ENCODE results near the gene DEXI.

DEXI gene

GRCh38 chr16:10942352-10943063 lies at the start of gene DEXI:
Gene DEXI, minus strand, starts transcription at chr16:10942468. Its CDS starts 463 bp downstream, at chr16:10942005.
- peak; percentile 88 for DNase-seq (ENCODE audit: low read depth)

DNA sequence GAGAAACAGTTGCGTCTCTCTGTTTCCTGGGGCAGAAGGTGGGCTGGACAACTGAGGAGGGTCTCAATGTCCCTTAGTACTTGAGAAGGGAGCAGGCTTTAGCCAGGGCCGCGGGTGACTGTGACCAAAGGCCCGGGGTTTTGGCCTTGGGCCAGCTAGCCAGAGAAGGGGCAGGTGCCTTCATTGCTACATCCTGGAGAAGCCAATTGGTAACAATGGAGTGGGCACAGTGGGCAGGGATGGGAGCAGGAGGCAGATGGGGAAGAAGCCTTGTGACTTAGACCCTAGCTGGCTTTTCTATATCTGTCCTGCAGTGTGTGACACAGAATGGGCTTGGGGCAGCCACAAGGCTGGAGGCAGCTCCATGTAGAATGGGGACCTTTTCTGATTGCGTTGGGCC lies 48.1 kb upstream of the DEXI start:
- DNase-seq (ENCODE audit: low read depth) = no peak

DNA sequence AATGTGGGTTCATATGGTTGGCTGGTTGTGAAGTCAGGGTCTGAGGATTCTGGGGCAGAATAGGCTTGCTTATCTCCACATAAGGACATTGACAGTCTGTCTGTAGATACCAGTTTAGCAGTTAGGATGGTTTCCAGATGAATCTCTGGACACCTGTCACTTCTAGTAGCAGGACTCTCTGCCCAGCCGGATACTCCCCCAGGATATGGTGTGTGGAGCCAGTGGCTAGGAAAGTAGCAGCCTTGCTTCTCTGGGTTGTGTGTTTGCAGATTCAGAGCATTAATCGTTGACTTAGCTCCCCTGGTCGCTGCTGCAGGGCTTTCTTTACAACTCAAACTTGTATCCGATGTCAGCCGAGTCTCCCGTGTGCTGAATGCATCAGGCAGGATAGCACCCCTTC lies 47.3 kb upstream of the DEXI start:
- DNase-seq (ENCODE audit: low read depth) = no peak

DNA sequence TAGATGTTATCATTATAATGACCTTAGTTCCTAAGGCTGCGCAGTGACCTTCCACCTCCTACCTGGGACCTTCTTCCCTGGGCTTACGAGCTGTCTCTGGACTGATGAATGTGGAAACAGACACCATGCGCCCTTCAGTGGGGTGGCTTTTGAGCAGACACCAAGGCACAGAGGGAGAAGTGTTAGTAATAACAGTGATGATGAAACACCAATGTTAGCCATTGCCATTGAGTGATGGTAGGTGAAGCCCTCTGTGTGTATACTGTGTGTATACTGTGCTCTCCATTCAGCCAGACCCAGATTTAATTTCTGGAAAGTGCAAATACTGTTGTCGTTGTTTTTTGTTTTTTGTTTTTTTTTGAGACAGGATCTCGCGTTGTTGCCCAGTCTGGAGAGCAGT lies 46.6 kb upstream of the DEXI start:
- DNase-seq (ENCODE audit: low read depth) = no peak

GRCh38 chr16:10988164-10988803 lies 46.0 kb upstream of the DEXI start:
- no peak for DNase-seq (ENCODE audit: low read depth)

DNA sequence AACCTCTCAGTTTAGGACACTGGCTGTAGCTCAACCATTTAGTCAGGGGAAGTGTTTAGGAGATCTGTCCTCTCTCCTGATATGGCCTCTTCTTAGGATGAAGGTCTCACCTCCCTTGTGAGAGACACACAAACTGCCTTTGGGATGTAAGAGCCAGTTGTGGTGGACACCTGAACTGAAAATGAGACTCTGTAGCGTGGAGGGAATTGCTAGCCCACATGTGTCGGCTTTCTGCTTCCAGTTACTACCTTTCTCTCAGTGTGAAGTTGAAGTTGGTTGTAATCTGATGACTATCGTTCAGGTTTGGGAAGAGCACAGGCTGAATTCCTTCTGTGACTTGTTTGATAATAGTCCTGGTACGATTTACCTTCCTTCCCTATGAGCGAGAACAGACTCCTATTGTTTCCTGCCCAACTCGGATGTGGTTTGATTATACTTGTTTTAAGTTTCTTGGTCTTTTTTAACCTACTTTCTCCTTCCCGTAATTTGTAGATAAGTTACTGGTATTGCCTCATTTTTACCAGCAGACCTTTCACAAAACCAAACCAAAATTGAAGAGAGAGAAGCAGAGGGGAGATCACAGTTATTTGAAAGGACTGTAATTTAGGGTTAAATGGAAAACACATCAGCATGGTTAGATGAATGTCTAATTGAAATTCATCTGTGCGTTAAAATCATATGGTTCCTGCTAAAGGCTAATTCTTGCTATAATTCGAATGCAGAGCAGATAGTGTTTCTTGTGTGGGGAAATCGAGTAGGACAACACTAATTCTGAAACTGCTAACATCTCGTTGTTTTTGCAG lies 45.3 kb upstream of the DEXI start:
- DNase-seq (ENCODE audit: low read depth) = no peak

DNA sequence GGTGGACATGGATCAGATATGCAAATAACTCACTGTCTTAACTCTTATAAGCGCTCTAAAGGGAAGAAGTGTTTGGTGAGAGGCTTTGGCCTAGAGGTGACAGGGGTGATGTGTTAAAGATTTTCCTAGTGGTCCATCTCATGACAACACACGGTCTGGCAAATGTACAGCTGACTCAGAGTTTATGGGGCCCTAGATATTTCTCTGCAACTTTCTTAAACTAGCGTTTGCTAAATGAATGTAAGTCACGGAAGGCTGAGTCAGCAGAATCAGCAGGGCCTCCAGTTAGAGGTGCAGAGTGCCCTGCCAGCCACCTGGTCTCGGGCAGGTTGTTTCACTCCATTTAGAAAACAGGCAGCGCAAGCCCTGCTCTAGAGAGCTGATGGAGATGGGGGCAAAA lies 42.2 kb upstream of the DEXI start:
- DNase-seq (ENCODE audit: low read depth) = no peak

- DNase-seq (ENCODE audit: low read depth) = no peak
Measured at GRCh38 chr16:10983159-10983558, 40.9 kb upstream of the DEXI start.

DNA sequence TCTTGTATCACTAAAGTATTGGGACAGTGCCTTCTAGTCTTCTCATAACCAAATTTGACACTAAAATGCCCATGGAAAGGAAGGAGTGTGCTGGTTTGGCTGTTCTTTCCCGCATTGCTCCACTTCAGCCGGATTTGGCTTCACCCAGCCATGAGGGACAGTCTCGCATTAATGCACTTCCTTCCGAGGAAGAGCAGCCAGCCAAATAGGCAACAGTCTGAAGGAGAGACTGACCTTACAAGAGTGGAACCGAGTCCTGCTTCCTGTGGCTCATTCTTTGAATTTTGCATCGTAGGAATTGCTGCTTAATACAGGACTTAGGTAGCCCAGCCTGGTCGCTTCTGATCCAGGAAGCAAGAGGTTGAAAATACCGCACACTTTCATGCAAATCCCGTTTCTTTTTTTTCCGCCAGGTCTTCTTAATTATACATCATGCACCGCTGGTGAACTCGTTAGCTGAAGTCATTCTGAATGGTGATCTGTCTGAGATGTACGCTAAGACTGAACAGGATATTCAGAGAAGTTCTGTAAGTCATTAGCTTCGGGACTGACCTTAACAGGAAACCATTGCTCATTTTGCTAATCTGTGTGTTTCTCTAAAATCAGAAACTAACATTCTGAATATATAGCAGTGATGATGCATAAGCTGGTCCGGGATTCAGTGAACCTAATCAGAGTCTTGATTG lies 40.3 kb upstream of the DEXI start:
- DNase-seq (ENCODE audit: low read depth) = no peak

DNA sequence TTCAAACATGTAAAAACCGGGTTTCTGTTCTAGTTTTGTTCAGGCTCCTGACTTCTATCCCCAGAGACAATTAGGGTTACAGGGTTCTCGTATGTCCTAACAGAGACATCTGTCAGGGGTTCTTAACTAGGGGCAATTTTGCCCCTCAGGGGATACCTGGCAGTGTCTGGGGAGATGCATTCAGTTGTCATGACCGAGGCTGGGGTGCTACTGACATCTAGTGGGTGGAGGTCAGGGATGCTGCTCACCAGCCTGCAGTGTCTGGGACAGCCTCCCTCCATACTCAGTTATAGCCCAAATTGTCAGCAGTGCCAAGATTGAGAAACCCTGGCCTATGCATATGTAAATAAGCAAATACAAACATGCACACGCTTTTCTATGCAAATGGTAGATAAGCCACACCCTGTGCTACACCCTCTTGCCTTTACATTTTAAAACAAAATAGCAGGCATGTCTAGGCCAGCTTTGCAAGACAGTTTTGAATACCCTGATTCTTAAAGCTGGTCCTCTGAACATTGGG lies 39.5 kb upstream of the DEXI start:
- DNase-seq (ENCODE audit: low read depth) = no peak

DNA sequence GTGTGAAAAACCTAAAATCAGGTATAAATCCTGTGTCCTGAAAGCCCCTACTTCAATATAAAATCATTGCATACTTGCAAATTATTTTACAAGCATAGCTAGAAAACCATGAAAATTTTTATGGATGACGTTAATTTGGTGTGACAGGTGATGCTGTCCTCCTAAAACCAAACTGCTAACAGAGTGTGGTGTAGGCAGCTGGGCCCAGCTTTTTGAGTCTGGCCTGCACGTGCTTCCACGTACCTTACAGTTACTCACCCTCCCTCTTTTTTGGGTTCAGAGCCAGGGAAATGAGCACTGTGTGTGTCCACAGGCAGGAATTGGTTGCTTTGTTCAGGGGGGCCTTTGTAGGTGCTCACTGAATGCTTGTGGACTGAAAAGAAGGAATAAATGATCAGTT lies 38.5 kb upstream of the DEXI start:
- DNase-seq (ENCODE audit: low read depth) = no peak

DNA sequence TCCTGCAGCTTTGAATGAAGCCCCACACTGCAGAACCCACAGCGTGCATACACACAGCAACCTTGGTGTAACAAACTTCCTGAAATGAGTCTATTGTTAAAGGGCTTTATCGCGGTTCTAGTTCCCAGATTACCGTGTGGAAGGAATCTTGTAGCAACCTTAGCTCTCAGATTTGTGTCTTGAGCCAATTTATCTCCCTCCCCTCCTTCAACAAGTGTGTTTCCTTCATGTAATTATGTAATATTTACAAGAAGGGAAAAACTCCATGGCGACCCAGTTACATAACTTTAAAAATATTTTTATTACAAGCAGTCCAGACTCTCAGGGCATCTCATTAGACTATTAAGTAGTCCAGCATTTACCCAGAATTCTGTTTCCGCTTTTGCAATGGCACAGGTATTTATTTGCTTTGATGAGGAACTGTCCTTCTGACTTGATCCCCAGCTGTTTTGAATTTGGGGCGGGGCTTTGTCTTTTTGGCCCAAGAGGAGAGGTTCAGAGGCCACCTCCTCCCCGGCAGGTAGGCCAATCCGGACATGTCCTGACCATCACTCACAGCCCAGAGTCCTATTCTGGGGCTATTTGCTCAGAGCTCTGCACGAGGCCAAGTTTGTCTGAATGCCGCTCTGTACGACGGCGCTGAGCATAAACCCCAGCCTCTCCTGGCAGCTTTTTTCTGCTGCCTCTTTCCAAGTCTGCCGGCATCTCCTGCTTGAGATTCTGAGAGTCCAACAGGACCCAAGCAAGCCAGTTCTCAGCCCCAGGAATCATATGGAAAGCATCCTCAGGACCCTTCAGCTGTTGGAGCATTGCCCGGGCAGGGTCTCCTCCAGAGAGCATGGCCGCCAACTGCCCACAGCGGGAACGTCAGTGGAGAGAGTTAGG lies 37.7 kb upstream of the DEXI start:
- DNase-seq (ENCODE audit: low read depth) = no peak

DNA sequence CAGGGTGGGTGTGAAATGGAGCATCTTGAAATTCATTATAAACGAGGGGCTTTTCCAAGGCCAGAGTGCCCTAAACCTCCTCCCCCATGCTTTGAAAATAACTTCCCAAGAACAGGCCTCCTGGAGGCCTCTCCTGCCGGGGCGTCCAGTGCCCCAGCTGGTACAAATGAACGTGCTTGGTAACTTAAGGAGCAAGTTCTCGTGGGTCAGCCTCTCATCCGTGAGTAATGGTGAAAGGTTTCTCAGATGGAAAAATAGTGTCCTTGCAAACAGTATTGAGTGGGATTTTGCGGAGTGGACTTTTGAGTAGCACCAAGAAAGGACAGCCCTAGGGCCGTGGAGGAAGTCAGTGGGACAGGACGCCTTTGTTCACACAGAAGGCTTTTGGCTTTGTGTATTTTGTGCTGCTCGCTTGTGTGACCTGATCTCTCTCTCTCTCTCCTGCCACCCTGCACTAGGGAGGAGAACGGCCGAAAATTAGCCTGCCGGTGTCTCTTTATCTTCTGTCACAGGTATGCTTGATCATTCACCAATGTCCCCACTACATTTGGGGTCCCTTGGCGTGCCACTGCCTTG lies 36.7 kb upstream of the DEXI start:
- DNase-seq (ENCODE audit: low read depth) = no peak

DNA sequence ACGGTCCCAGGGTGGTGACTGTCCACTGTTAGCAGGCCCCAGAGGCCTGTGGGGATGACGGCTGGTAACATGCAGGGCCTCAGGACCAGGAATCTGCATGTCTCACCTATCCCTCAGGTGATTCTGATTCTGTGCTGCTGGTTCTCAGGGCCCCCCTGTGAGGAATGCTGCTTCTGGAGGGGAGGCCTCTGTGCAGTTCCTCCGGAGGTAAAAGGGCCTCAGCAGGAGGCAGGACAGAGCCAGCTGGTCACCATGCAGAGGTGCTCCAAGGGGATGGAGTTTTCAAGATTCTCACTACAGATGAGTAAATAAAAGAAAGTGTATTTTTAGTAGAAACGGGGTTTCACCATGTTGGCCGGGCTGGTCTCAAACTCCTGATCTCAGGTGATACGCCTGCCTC lies 35.9 kb upstream of the DEXI start:
- no peak for DNase-seq (ENCODE audit: low read depth)

GRCh38 chr16:10976634-10977033 lies 34.4 kb upstream of the DEXI start:
- DNase-seq (ENCODE audit: low read depth) = no peak

DNA sequence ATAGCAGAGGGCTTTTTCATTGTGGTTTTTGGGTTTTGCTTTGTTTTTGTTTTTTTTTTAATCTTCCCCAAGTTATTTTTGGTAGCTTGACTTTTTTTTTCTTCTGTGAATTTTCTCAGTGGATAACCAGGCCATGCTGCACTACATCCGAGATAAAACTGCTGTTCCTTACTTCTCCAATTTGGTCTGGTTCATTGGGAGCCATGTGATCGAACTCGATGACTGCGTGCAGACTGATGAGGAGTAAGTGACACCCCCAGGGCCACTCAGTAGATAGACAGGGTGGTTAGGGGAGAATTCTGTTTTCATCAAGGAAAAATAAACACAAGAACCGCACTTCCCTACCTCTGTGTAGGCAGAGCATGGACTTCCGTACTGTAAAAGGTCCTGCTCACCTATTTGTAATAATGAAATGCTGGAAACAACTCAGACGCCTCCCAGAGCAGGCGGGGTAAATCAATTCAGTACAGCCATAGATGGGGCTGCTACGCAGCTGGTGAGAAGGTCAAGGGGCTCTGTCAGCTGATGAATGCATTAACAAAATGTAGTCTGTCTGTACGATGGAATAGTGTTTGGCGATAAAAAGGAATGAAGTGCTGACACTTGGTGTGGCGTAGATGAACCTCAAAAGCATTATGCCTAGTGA lies 30.7 kb upstream of the DEXI start:
- DNase-seq (ENCODE audit: low read depth) = no peak

DNA sequence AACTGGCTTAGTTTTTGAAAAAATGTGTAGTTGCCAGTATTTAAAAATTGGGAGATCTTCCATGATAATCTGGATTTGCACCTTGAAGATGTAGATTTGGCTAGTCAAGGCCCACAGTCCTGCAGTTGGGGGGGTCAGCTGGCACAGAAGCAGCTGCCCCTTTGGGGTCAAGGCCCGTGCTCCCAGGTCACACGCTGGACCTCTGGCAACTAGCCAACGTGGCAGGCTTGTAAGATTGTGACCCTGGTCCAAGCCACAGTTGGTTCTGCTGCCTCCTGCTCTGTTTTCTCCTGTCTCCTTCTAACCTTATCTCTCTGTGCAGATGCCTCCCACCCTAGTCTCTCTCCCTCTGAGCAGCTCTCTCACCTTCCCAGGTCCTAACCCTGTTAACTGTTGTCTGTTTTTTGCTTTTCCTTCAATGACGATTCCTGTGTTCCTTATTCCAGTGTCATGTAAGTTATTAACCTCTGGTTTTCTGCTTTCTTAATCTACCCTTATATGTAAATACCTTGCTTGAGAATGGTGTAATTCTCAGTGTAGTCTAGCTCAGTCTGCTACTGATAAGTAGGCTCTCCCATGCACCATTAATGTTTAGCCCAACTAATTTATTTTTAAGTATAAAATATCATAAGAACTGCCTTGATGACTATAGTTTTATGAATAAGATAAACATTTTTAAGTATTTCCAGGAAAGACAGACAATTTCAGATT lies 30.0 kb upstream of the DEXI start:
- no peak for DNase-seq (ENCODE audit: low read depth)

DNA sequence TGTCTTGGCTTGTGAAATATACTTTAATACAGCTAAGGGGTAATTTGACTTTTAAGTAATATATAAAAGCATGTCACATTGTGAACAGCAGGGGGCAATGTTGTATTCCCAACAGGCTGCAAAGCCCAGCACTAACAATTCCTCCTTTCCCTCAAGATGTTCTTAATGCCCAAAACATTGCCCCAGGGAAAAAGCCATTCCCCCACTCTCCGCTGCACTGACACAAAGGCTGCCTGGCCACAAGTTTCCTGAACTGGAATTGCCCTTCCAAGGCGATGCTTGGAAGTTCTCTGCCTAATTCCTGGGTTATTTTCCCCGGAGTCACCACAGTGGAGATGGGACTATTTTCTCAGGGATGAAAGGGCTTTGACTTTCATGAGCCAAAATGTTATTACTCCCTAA lies 29.3 kb upstream of the DEXI start:
- DNase-seq (ENCODE audit: low read depth) = no peak

DNA sequence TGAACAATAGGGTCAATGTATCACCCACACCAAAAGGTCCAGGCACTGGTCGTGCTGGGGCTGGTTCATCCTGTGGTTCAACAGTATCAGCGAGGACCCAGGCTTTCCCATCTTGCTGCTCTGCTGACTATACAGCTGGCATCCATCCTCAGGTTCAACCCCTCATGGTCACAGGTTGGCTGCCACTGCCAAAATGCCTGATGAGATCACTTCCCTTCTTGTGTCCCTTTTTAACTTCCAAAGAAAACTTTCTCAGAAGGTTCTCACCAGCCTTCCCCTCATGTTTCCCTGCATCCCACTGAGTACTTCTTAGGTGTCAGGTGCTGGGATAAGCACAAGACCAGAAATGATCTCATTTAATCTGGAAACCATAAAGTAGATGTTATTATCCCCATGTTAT lies 27.8 kb upstream of the DEXI start:
- DNase-seq (ENCODE audit: low read depth) = no peak

DNA sequence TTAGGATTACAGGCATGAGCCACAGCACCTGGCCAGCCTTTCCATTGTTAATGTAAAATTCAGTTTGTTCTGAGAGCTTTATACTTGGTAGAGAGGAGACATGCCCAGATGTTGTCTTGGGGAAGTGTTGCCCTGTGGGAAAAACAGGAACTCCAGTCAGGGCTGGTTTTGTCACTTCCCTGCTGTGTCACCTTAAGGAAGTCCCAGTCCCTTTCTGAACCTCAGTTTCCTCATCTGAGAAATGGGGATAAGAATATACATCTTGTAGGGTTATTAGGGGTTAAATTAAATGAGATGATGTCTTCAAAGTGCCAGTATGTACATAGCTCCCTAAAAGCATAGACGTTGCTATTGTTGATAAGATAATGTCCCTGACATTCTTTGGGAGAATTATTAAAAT lies 27.3 kb upstream of the DEXI start:
- no peak for DNase-seq (ENCODE audit: low read depth)

All from stimulated activated CD8-positive, alpha-beta memory T cell treated with anti-CD3 and anti-CD28 coated beads, Interleukin-12 subunit alpha, Interleukin-12 subunit beta, amount 100 ng/mL, for 1 hour (primary cell).